ENCODE results near the gene UBE4A.
A peak's percentile ranks its signal among the peaks of the same experiment; 100 is the strongest.
"Not testable (repeated sequence)": the region's sequence is repeated elsewhere in the genome, so short reads cannot be mapped to it uniquely, and the experiment has no call there.

UBE4A gene

DNA sequence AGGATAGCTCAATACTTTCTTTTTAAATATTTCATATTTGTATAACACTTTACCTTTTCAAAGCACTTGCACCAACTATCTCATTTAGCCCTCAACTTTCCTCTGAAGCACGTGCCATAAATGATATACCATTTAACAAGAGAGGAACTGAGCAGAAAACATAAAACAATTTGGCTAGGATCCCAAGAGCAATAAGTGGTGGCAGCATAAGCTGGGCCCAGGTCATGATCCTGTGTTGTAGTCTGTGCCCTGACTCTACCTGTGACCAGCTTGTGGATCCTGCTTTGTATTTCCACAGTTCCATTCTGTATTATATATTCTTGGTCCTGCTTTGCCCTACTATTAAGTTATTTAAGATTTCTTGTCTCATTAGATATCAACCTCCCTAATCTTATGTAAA, 53.5 kb downstream of the UBE4A start:
- no peak overlapping the region for H3K27ac ChIP-seq (replicated peaks)
- H3K4me3 ChIP-seq (replicated peaks; ENCODE audit: insufficient read depth, low read length), result no peak overlapping the region
- TF ChIP-seq CTCF (IDR thresholded peaks at IDR 0.05; ENCODE audit: insufficient read depth, low read length) (no peak), GABPA (IDR thresholded peaks at IDR 0.05; ENCODE audit: low read depth) (no peak), SPI1 (IDR thresholded peaks at IDR 0.05; ENCODE audit: borderline replicate concordance, low read depth) (no peak), POLR2AphosphoS5 (IDR thresholded peaks at IDR 0.05; ENCODE audit: low read depth) (no peak)
- TF ChIP-seq, protein P1, sequence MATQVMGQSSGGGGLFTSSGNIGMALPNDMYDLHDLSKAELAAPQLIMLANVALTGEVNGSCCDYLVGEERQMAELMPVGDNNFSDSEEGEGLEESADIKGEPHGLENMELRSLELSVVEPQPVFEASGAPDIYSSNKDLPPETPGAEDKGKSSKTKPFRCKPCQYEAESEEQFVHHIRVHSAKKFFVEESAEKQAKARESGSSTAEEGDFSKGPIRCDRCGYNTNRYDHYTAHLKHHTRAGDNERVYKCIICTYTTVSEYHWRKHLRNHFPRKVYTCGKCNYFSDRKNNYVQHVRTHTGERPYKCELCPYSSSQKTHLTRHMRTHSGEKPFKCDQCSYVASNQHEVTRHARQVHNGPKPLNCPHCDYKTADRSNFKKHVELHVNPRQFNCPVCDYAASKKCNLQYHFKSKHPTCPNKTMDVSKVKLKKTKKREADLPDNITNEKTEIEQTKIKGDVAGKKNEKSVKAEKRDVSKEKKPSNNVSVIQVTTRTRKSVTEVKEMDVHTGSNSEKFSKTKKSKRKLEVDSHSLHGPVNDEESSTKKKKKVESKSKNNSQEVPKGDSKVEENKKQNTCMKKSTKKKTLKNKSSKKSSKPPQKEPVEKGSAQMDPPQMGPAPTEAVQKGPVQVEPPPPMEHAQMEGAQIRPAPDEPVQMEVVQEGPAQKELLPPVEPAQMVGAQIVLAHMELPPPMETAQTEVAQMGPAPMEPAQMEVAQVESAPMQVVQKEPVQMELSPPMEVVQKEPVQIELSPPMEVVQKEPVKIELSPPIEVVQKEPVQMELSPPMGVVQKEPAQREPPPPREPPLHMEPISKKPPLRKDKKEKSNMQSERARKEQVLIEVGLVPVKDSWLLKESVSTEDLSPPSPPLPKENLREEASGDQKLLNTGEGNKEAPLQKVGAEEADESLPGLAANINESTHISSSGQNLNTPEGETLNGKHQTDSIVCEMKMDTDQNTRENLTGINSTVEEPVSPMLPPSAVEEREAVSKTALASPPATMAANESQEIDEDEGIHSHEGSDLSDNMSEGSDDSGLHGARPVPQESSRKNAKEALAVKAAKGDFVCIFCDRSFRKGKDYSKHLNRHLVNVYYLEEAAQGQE (IDR thresholded peaks at IDR 0.05; ENCODE audit: insufficient replicate concordance, low read depth), result no peak
- DNase-seq (ENCODE audit: low read depth in 1 of 2, low spot score in 1 of 2), result no peak
- no peaks in the 10 kb centered on the region for H3K27me3 ChIP-seq (ENCODE audit: insufficient read depth, poor library complexity, severe bottlenecking)

DNA sequence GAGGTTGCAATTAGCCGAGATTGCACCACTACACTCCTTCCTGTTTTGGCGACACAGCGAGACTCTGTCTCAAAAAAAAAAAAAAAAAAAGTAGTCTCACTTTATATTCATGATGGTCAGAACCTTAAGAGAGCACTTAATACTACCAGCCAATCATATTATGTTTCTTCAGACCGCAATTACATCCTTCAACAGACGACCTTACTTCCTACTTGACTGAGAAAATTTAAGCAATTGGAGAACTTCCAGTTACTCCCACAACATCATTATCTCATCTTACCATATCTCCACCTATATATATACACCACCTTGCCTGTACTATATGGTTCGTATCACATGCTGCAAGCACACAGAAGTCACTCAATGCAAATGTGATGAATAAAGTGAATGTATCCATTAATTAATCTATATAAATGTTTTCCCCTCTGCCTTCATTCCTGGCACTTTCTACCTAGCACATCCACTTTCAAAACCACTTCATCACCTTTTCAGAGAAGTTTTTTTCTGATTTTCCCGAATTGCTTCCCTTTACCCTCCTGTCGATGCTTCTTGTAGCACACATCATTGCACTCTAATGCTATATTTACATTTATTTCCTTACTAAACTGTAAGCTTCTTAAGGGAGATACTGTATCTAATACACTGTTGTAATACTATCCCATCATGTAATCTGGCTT, 55.8 kb downstream of the UBE4A start:
- DNase-seq (ENCODE audit: low read depth in 1 of 2, low spot score in 1 of 2), result peak in 1 of 2 experiments; percentile 72
- peak overlapping the region; percentile 9; the same call in 1 of the 2 replicates for H3K27ac ChIP-seq (replicated peaks)
- H3K4me3 ChIP-seq (replicated peaks; ENCODE audit: insufficient read depth, low read length), result no peak overlapping the region
- TF ChIP-seq, protein P1 (IDR thresholded peaks at IDR 0.05; ENCODE audit: insufficient replicate concordance, low read depth), result no peak
- no peak for TF ChIP-seq CTCF (IDR thresholded peaks at IDR 0.05; ENCODE audit: insufficient read depth, low read length)
- no peak for TF ChIP-seq POLR2AphosphoS5 (IDR thresholded peaks at IDR 0.05; ENCODE audit: low read depth)
- TF ChIP-seq GABPA (IDR thresholded peaks at IDR 0.05; ENCODE audit: low read depth), result no peak
- no peak for TF ChIP-seq SPI1 (IDR thresholded peaks at IDR 0.05; ENCODE audit: borderline replicate concordance, low read depth)
- H3K27me3 ChIP-seq (ENCODE audit: insufficient read depth, poor library complexity, severe bottlenecking), result no peaks in the 10 kb centered on the region

DNA sequence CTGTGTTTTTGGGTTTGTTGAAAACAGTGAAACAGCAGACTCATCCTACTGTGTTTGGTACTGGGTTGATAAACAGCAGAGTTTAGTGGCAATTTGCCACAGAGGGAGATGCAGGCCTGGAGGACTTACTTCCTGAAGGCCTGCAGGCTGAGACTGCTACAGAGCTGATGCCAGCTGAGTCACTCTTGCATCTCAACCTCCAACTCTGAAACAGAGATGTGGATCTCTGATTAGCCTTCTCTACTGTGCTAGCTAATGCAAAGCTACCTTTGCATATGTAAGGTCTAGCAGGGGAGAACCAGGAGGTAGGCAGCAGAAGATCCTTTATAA, 56.3 kb downstream of the UBE4A start:
- no peak overlapping the region; the same call in 1 of the 2 replicates for H3K27ac ChIP-seq (replicated peaks)
- peak in 1 of 2 experiments; percentile 65 for DNase-seq (ENCODE audit: low read depth in 1 of 2, low spot score in 1 of 2)

DNA sequence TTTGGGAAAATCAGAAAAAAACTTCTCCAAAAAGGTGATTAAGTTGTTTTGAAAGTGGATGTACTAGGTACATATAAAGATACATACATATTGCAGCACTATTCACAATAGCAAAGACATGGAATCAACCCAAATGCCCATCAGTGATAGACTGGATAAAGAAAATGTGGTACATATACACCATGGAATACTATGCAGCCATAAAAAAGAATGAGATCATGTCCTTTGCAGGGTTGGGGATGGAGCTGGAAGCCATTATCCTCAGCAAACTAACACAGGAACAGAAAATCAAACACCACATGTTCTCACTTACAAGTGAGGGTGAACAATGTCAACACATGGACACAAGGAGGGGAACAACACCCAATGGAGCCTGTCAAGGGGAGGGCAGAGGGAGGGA, 57.5 kb downstream of the UBE4A start:
- H3K27ac ChIP-seq (replicated peaks), result not testable (repeated sequence)

More for the DNA sequence above, 56.3 kb downstream of the UBE4A start:
- Histone ChIP-seq H3K27me3 (ENCODE audit: insufficient read depth, poor library complexity, severe bottlenecking) (no peaks in the 10 kb centered on the region), H3K4me3 (replicated peaks; ENCODE audit: insufficient read depth, low read length) (no peak overlapping the region)
- TF ChIP-seq, protein P1 (IDR thresholded peaks at IDR 0.05; ENCODE audit: insufficient replicate concordance, low read depth), result no peak
- TF ChIP-seq SPI1 (IDR thresholded peaks at IDR 0.05; ENCODE audit: borderline replicate concordance, low read depth), result no peak

More for the DNA sequence above, 57.5 kb downstream of the UBE4A start:
- H3K4me3 ChIP-seq (replicated peaks; ENCODE audit: insufficient read depth, low read length); DNase-seq (ENCODE audit: low read depth in 1 of 2, low spot score in 1 of 2); H3K27me3 ChIP-seq (ENCODE audit: insufficient read depth, poor library complexity, severe bottlenecking): not testable (repeated sequence)

Data from HL-60 (cell line).